GM03348 (cell line): ENCODE results near the gene PDGFB.

ENCODE experiments used
- DNase-seq: peaks from one replicate; pipeline ENCODE4 v3.0.0; 2012; ENCODE audit warnings: low spot score

The PDGFB gene

GRCh38 chr22:39244496-39245129 is at the start of gene PDGFB:
TSS of gene PDGFB (minus strand) at chr22:39244982. CDS start at chr22:39243963, 1,019 bp downstream.
- DNase-seq: peak; percentile 52

DNA sequence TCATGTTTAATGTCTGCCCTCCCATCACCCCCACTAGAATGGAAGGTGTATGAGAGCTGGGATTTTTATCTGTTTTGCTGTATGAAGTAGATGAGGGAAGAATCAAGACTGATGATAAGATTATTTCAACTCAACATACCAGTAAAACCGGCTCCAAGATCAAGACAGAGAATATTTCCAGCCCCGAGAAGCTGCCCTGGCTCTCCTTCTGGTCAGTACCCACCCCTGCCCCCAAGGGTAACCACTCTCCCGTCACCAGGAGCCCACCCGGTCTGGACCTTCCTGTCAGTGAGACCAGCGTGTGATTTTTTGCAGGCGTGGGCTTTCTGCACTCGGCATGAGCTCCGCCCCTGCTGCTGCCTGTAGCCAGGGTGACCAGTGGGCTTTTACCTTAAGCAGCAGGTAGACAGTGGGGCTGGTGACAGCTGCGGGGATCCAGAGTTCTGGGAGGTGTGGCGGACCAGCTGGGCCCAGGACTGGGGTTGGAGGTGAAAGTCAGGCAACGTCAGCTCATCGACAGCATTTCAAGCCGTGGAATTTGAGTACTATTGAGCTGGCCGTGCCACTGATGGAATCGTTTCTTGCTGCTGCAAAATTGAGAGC is 49.1 kb upstream of the PDGFB start:
- no peak for DNase-seq

DNA sequence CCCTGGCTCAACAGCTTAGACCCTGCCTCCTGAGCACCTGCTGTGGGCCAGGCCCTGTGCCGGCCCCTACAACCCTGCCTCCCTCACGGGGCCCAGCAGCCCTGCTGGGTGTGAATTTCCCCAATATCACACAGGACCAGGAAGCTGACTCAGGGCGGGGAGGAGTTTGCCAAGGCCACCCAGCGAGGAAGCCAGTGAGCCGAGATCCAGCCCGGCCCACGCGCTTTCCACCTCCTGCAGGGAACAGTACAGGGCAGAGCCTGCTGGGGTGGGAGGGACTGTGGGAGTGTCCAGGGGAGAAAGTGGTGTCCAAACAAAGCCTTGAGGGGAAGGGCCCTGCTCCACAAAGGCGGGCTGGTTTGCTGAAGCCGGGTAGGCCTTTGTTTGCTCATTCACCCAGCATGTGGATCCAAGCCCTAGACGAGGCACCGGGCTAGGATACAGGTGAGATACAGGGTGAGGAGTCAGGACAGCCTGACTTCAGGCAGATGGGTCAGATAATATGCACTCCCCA is 47.8 kb upstream of the PDGFB start:
- peak; percentile 95 for DNase-seq

DNA sequence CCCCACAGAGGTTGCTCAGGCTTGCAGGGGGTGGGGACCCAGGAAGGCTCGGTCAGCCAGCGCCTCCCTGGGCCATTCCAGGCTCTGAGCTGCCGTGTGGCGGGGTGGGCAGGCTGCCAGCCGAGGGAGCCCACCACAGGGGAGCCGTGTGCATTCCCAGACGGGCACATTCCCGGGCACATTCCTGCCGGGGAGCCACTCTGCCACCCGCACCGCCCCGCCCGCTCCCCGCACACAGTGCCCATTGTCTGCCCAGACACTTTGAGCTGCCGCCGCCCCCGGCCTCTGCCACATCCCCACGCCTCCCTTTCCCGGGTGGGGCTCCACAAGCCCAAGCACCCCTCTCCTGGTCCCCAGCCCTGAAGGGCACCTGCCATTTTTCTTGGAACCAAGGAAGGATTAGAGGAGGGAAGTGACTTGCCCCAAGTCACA is 47.3 kb upstream of the PDGFB start:
- no peak for DNase-seq

GRCh38 chr22:39291523-39291922 is 46.7 kb upstream of the PDGFB start:
- DNase-seq: no peak

DNA sequence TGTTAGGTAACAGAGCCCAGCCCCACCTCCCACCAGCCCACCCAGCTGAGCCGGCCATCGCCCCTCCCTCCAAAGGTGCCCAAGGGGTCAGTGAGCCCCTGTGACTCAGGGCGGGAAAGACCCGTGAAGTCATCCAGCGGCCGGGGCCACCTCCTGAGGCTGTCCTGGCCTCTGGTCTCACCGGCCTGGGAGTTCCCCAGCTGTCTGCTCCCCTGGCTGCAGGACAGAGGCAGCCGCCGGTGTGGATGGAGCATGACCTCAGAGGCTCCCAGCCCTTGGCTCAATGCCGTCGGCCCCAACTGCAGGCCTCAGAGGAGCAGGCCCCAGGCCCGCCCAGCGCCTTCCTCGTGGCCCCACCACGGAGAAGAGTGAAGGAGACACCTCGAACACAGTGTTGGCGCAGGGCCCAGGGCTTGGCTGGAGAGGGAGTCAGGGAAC is 46.0 kb upstream of the PDGFB start:
- no peak for DNase-seq

GRCh38 chr22:39289975-39290720 is 45.4 kb upstream of the PDGFB start:
- no peak for DNase-seq

GRCh38 chr22:39289533-39289932 is 44.8 kb upstream of the PDGFB start:
- DNase-seq: no peak

GRCh38 chr22:39288135-39288898 is 43.5 kb upstream of the PDGFB start:
- DNase-seq: no peak

GRCh38 chr22:39287076-39287725 is 42.4 kb upstream of the PDGFB start:
- DNase-seq: no peak

DNA sequence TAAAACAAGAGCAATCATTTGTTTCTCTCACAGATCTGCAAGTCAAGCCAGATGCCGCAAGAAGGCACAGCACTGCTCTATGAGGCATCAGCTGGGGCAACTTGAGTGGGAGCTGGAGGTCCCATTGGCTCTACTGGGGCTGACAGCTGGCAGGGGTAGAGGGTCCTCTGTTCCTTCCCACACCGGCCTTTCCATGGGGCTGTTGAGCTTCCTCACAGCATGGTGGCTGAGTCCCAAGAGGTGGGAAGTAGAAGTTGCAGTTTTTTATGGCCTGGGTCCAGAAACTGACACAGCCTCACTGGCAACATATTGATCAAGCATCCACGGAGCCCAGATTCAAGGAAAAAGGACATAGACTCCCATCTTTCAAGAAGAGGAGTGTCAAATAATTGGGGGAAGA is 40.2 kb upstream of the PDGFB start:
- no peak for DNase-seq

DNA sequence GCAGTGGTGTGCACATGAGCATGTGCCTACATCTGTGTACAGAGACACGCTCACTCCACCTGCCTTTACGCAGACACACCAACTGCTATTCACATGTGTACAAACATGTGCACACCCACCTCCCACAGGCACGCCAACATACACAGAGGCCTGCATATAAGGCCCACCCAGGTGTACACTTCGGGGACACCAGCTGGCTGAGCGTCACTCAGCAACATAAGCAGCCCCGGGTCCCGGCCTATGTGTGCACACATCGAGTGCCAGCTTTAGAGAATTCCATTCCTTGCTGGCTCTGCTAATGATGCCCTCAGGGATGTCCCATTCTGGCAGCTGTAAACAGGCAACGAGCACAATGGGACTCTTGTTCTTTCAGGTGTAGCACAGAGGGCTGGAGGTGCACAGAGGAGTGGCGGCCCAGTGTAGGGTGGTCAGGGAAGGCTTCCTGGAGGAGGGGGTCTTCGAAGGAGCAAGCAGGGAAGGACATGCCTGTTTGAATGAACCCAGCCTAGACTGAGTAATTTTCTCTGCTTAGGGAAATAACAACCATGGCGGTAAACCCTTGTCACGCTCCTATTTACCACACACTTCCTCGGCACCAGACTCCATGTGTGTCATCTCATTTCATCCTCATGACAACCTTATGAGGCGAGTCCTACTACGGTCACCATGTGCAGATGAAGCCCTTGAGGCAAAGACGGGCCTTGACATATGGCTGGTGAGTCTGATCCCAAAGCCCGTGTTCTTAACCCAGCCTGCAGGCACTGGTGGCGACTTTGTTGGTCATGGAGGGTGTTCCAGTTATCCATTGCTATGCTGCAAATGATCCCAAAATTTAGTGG is 39.6 kb upstream of the PDGFB start:
- no peak for DNase-seq

- DNase-seq: no peak
Measured at GRCh38 chr22:39283322-39284141, 38.8 kb upstream of the PDGFB start.

GRCh38 chr22:39282645-39283321 is 38.0 kb upstream of the PDGFB start:
- no peak for DNase-seq

GRCh38 chr22:39281126-39281525 is 36.3 kb upstream of the PDGFB start:
- DNase-seq: no peak

DNA sequence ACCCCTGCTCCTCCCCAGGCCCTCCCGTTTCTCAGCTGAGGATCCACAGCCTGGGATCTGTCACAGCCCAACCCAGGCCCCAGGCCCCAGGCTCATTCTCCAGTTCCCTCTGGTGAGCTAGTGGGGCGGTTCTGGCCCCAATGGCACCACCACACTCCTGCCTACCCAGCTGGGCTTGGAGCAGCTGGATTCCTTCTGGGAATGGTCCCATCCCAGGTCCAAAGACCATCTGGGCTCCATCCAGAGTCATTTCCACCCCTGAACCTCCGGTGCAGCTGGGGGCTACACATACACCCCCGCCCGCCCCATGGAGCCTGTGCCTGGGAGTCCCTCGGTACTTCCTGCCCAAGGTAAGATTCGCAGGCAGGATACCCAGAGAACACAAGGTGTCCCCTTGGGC is 35.5 kb upstream of the PDGFB start:
- no peak for DNase-seq

DNA sequence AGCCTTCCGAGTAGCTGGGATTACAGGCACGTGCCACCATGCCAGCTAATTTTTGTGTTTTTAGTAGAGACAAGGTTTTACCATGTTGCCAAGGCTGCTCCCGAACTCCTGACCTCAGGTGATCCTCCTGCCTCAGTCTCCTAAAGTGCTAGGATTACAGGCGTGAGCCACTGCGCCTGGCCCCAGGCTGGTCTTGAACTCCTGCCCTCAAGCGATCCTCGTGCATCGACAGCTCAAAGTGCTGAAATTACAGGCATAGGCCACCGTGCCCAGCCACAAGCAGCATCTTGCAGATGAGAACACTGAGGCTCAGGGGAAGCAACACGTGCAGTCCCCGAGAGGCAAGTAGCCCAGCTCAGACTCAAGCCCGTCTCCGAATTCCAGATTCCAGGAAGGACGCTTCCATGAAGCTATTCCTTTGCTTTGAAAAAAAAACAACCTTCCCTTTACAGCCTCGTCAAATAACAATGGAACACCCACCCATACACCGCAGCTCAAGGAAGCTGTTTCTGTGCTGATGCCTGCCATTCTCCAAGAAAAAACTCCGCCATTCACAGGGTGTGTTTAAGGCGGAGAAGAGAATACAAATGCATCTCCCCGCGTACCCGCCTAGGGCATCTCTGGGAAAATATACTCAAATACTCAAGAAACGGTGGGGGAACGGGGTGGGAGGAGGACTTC is 34.5 kb upstream of the PDGFB start:
- no peak for DNase-seq

DNA sequence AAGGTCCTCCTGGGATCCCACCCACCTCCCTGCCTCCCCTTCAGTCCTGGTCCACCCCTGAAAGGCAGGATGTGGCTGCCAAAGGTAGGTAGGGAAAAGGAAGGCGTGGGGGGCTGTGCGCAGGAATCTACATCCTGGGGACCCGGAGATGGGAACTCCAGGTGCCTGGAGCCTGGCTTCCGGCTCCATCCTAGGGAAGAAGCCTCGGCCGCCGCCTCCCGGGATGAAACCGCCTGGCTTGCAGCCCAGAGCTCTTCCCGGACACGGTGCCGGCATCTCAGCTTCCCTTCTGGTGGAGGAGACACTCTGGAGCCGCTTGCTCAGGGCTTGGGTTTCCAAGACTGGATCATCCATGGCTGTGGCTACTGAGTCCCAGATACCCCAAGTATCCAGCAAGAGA is 33.3 kb upstream of the PDGFB start:
- DNase-seq: peak; percentile 76

DNA sequence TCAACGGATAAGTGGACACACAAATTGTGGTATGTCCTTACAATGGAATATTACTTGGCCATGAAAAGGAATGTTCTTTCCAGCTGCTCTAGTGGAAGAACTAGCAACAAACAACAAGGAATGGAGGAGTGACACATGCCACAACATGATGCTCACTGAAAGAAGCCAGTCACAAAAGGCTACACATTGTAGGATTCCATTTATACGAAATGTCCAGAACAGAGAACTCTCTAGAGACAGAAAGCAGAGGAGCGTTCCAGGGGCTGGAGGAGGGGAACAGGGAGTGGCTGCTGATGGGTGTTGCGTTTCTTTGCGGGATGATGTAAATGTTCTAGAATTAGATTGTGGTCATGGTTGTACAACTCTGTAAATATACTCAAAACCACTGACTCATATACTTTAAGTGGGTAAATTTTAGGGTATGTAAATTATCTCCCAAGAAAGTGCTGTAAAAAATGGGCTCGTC is 32.4 kb upstream of the PDGFB start:
- no peak for DNase-seq
